ENCODE measurements around the gene CREB3L2. TPM values are rescaled to one million over a fixed set of nuclear protein-coding genes. Genes with fewer than 3 reads are reported as not detected.

CREB3L2 gene
- total and polyA plus RNA-seq, 2 of the 4 experiments (the other 2 are of a cell fraction) = 42.3 to 57.9 TPM

- Histone ChIP-seq H2AK5ac (ENCODE audit: low read depth, low read length) (no peak overlapping the region), H3K79me1 (ENCODE audit: low read depth in 1 of 2, low read length in 2 of 2) (peaks cover 39 to 85% of the 10 kb centered on the region in 2 experiments), H4K91ac (ENCODE audit: insufficient read depth, low read depth, low read length) (no peak overlapping the region), H2AFZ (replicated peaks; ENCODE audit: low read length, poor library complexity) (no peak overlapping the region), H2BK5ac (ENCODE audit: low read depth, low read length, poor library complexity, severe bottlenecking) (no peak overlapping the region), H3K27me3 (ENCODE audit: control insufficient read depth, insufficient read depth, low read length) (no peaks in the 10 kb centered on the region), H3K9ac (ENCODE audit: low read depth, low read length) (no peak overlapping the region), H3K4me1 (ENCODE audit: control insufficient read depth, insufficient read depth, low read length) (peaks cover 18% of the 10 kb centered on the region), H3K4me2 (ENCODE audit: low read depth, low read length) (no peak overlapping the region), H4K5ac (ENCODE audit: low read depth, low read length) (no peak overlapping the region), H3K14ac (replicated peaks; ENCODE audit: low read depth, low read length) (no peak overlapping the region), H3K36me3 (ENCODE audit: control insufficient read depth, insufficient read depth, low read length) (peaks cover 3% of the 10 kb centered on the region), H4K8ac (ENCODE audit: low read depth in 2 of 2, low read length in 2 of 2) (no peak overlapping the region), H2BK20ac (ENCODE audit: low read depth, low read length) (peak overlapping the region; percentile 20; the same call in 1 of the 2 replicates), H4K20me1 (ENCODE audit: insufficient read depth, low read length) (peaks cover 68% of the 10 kb centered on the region), H3K4me3 (ENCODE audit: insufficient read depth, low read depth, low read length) (no peak overlapping the region), H2AK9ac (replicated peaks; ENCODE audit: low read depth, low read length, poor library complexity) (no peak overlapping the region), H3K27ac (ENCODE audit: insufficient read depth, low read length) (no peak overlapping the region), H3K23ac (ENCODE audit: low read depth, low read length) (no peak overlapping the region), H2BK15ac (ENCODE audit: low read depth, low read length) (no peak overlapping the region), H3K9me3 (ENCODE audit: control insufficient read depth, insufficient read depth, low read length) (no peaks in the 10 kb centered on the region), H2BK120ac (ENCODE audit: low read depth, low read length) (no peak overlapping the region), H3K56ac (ENCODE audit: extremely low read depth, insufficient read depth, low read length) (no peak overlapping the region), H3K4ac (ENCODE audit: low read depth, low read length) (no peak overlapping the region), H3K18ac (ENCODE audit: low read depth, low read length) (no peak overlapping the region), H3K9me1 (ENCODE audit: insufficient read depth, low read length) (peaks cover 18% of the 10 kb centered on the region)
- DNase-seq (no peak), ATAC-seq (ENCODE audit: low read depth) (no peak)
- in situ Hi-C loops (cut with MboI; ENCODE audit: low sequenced_read_pairs) (no loop called here), intact Hi-C loops (cut with micrococcal nuclease) (no loop called here), dilution Hi-C loops (cut with HindIII; ENCODE audit: low sequenced_read_pairs, unreplicated experiment) (no loop called here)
- POLR2A ChIA-PET (ENCODE audit: unreplicated experiment) = no interaction called here
- TF ChIP-seq NFE2L2 (IDR thresholded peaks at IDR 0.05; ENCODE audit: low read depth, low read length) (no peak), CTCF (conservative IDR thresholded peaks at IDR 0.05; ENCODE audit: low read depth, low read length) (no peak), ELK1 (IDR thresholded peaks at IDR 0.05; ENCODE audit: borderline replicate concordance, low read depth, low read length) (no peak), MAZ (IDR thresholded peaks at IDR 0.05; ENCODE audit: borderline replicate concordance, low read depth, low read length) (no peak), MAFK (IDR thresholded peaks at IDR 0.05; ENCODE audit: low read depth, low read length) (no peak), POLR2A (IDR thresholded peaks at IDR 0.05; ENCODE audit: low read depth, low read length) (no peak), SMC3 (IDR thresholded peaks at IDR 0.05; ENCODE audit: low read depth, low read length) (no peak), RCOR1 (IDR thresholded peaks at IDR 0.05; ENCODE audit: insufficient replicate concordance, low read length) (no peak)
- CTCF ChIA-PET = interaction anchor here (1.2 kb wide), 1 partner anchor 14 kb away, joined by 3 read pairs; no protein-coding TSS in a partner anchor
- BruUV-seq (replicated peaks) = no TSS peak
- WGBS, 2 experiments (ENCODE audit: extremely low coverage in 2 of 2, insufficient read length in 1 of 2) = 90% methylated on average over 2 of the region's 6 CpGs; no CpG with 5 or more reads in 1 of the 2 experiments
Measured at GRCh38 chr7:137949416-137950262, 52.2 kb downstream of the CREB3L2 start.
